H1 (cell line): Measurements from ENCODE around the gene TOR4A. TPM values are rescaled to one million over a fixed set of nuclear protein-coding genes. Genes with fewer than 3 reads are reported as not detected.

ENCODE experiments used
- CHD7 ChIP-seq: fragments of 300-600 bp; sonication (generic); IDR thresholded peaks from 2 replicates; pipeline ENCODE4 v1.7.1; 2012; ENCODE audit warnings: low read length, moderate library complexity, mild to moderate bottlenecking, inconsistent platforms; ENCODE audit not compliant: insufficient replicate concordance
- GABPA ChIP-seq: IDR thresholded peaks from 2 replicates; pipeline ENCODE4 v1.6.1; 2011; ENCODE audit warnings: mild to moderate bottlenecking, low read length, moderate library complexity, borderline replicate concordance; ENCODE audit not compliant: insufficient read depth
- polyA plus RNA-seq, 7 experiments: library from polyadenylated mRNA; depleted of rRNA in 3 of 7; stranded (reverse) in 5 of 7; unstranded in 2 of 7; fragments of >200 nt in 5 of 7; fragments of 200-250 nt in 2 of 7; gene quantifications; 1 replicate in 5 of 7; 2 replicates in 1 of 7; 4 replicates in 1 of 7; pipeline versions ENCODE4 v1.2.1 to v1.2.3, GENCODE V29; 2011 to 2013; ENCODE audit warnings: missing spikeins in 2 of 7, mixed read lengths in 2 of 7
- total RNA-seq: library from RNA; stranded (reverse); fragmentation: NEBNext Ultra II Directional; extraction: Animal tissue kit (Norgen Biotek cat#: 25700); gene quantifications from 2 replicates; pipeline ENCODE4 v1.2.1, GENCODE V29; 2021

The TOR4A gene
- total and polyA plus RNA-seq, 2 of the 8 experiments (the other 6 are each of a cell fraction or from before 2014, with no cell fraction given), result 8.4 to 9.3 TPM

DNA sequence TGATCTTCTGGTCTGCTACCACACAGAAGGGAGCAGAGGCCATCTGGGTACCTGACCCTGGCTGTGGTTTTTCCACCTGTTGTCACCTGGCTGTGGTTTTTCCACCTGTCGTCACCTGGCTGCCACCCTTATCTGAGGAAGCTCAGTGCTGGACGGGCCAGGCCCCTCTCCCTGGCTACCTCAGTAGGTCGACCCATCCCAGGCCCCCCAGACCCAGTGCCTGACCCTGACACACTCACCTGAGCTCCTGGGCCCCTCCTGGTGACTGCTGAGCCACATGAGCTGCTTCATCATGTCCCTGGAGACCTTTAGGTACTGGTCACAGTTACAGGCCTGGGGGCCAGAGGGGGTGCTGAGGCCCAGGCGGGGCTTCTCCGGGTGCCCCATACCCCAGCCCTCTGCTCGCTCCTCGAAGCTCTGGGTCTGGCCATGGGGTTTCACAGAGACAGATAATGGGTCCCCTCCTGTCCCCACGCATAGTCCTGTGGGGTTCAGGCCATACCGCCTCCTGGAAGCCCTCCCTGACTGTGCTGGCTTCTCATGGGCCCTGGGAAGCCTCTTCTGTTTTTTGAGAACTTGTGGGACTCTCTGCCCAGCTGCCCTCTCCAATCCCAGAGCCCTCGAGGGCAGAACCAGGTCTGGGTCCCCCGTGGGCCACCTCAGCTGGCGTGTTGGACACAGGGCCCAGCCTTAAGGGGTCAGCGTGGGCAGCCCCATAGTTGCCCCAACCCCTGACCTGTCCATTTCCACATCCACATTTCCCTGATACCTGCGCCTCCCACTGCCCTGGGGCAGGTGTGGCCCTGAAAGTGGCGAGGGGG is 32.1 kb downstream of the TOR4A start (continued):
- TF ChIP-seq CHD7 (no peak), GABPA (no peak)
- TF ChIP-seq, all 59 proteins: peak for 0
